CD14-positive monocyte (primary cell): Measurements from ENCODE around the gene B3GNT9. TPM values are rescaled to one million over a fixed set of nuclear protein-coding genes. Genes with fewer than 3 reads are reported as not detected.

Experiments used
- DNase-seq, 3 donors: peaks; one replicate each; pipeline ENCODE4 v3.0.0-alpha.2; 2011 to 2022
- H2AFZ ChIP-seq: 2 replicates; pipeline ENCODE4 v1.6.0; 2012; ENCODE audit warnings: mild to moderate bottlenecking, low read depth, low read length, inconsistent platforms; ENCODE audit not compliant: insufficient read depth, poor library complexity, severe bottlenecking
- H3K27ac ChIP-seq, 2 donors: 1 replicate in 1 of 2; 2 replicates in 1 of 2; pipeline ENCODE4 v1.5.1; 2012 to 2013; ENCODE audit warnings: low read length in 2 of 2, control low read depth in 1 of 2, inconsistent platforms in 1 of 2, low read depth in 1 of 2, mild to moderate bottlenecking in 1 of 2
- H3K27me3 ChIP-seq, 2 donors: one replicate each; pipeline versions ENCODE4 v1.6.0 to v1.6.1; 2011 to 2013; ENCODE audit warnings: low read length in 2 of 2; ENCODE audit not compliant: control insufficient read depth in 2 of 2, insufficient read depth in 2 of 2
- H3K36me3 ChIP-seq, 2 donors: replicated peaks in 1 of 2; 1 replicate in 1 of 2; 2 replicates in 1 of 2; pipeline versions ENCODE4 v1.5.1 to v1.6.1; 2012 to 2013; ENCODE audit warnings: low read length in 2 of 2, control low read depth in 1 of 2, inconsistent platforms in 1 of 2, mild to moderate bottlenecking in 1 of 2; ENCODE audit not compliant: insufficient read depth in 2 of 2, control insufficient read depth in 1 of 2
- H3K4me1 ChIP-seq, 2 donors: 1 replicate in 1 of 2; 2 replicates in 1 of 2; pipeline versions ENCODE4 v1.5.1 to v1.6.1; 2012 to 2013; ENCODE audit warnings: low read length in 2 of 2, control low read depth in 1 of 2, inconsistent platforms in 1 of 2, mild to moderate bottlenecking in 1 of 2, moderate library complexity in 1 of 2; ENCODE audit not compliant: insufficient read depth in 2 of 2, control insufficient read depth in 1 of 2
- H3K4me2 ChIP-seq: replicated peaks from 2 replicates; pipeline ENCODE3; 2012; ENCODE audit warnings: low read length, moderate library complexity, mild to moderate bottlenecking; ENCODE audit not compliant: poor library complexity, severe bottlenecking; ENCODE audit errors: extremely low read depth
- H3K4me3 ChIP-seq, 3 experiments: fragments of 200-600 bp in 1 of 3; sonication (generic) in 1 of 3; replicated peaks in 1 of 3; 1 replicate in 2 of 3; 2 replicates in 1 of 3; pipeline ENCODE4 v1.5.1; 2011 to 2013; ENCODE audit warnings: low read length in 3 of 3, mild to moderate bottlenecking in 3 of 3, control low read depth in 2 of 3, low read depth in 2 of 3, inconsistent platforms in 1 of 3, moderate library complexity in 1 of 3
- H3K79me2 ChIP-seq: 2 replicates; pipeline ENCODE4 v1.6.0; 2012; ENCODE audit warnings: mild to moderate bottlenecking, control low read depth, inconsistent platforms, low read length, moderate library complexity; ENCODE audit not compliant: insufficient read depth
- H3K9ac ChIP-seq: 2 replicates; pipeline ENCODE4 v1.6.0; 2017; ENCODE audit warnings: low read length, mild to moderate bottlenecking; ENCODE audit not compliant: insufficient read depth, poor library complexity, severe bottlenecking
- H3K9me3 ChIP-seq, 2 donors: replicated peaks in 1 of 2; 1 replicate in 1 of 2; 2 replicates in 1 of 2; pipeline versions ENCODE4 v1.5.1 to v1.6.1; 2012 to 2013; ENCODE audit warnings: low read length in 2 of 2, control low read depth in 1 of 2; ENCODE audit not compliant: control insufficient read depth in 1 of 2, insufficient read depth in 1 of 2
- H4K20me1 ChIP-seq: 2 replicates; pipeline ENCODE4 v1.6.0; 2012; ENCODE audit warnings: mild to moderate bottlenecking, low read length, control low read depth, moderate library complexity; ENCODE audit not compliant: insufficient read depth
- H3K27ac Mint-ChIP-seq, 7 donors: one replicate each; pipeline ENCODE4 v1.8.0; 2020; ENCODE audit warnings: mild to moderate bottlenecking in 7 of 7, mixed read lengths in 7 of 7, moderate library complexity in 6 of 7, inconsistent platforms in 2 of 7
- H3K27me3 Mint-ChIP-seq, 3 donors: one replicate each; pipeline ENCODE4 v1.8.0; 2021 to 2022; ENCODE audit warnings: low read depth in 3 of 3, mild to moderate bottlenecking in 3 of 3, mixed read lengths in 3 of 3, moderate library complexity in 3 of 3, inconsistent platforms in 1 of 3
- H3K36me3 Mint-ChIP-seq, 2 donors: one replicate each; pipeline ENCODE4 v1.8.0; 2020; ENCODE audit warnings: mixed read lengths in 2 of 2, inconsistent platforms in 1 of 2, mild to moderate bottlenecking in 1 of 2
- H3K4me1 Mint-ChIP-seq: one replicate; pipeline ENCODE4 v1.8.0; 2020; ENCODE audit warnings: mild to moderate bottlenecking, mixed read lengths
- H3K4me3 Mint-ChIP-seq, 2 donors: one replicate each; pipeline ENCODE4 v1.8.0; 2020; ENCODE audit warnings: mild to moderate bottlenecking in 2 of 2, mixed read lengths in 2 of 2, moderate library complexity in 1 of 2
- H3K9me3 Mint-ChIP-seq, 7 donors: one replicate each; pipeline ENCODE4 v1.8.0; 2020 to 2022; ENCODE audit warnings: mixed read lengths in 7 of 7, mild to moderate bottlenecking in 6 of 7, moderate library complexity in 6 of 7, inconsistent platforms in 2 of 7
- WGBS: methylation state at CpG from one replicate; pipeline ENCODE4 v1.1.5; 2013; ENCODE audit warnings: missing lambda C conversion rate; ENCODE audit not compliant: insufficient coverage; 5-methylcytosine and 5-hydroxymethylcytosine counted together
- intact Hi-C, 2 donors: fragments of 100-400 bp; cut with micrococcal nuclease; formaldehyde crosslinking; loops; one replicate each; pipeline versions ENCODE4 v1.15.0 to v1.15.1; 2023
- polyA plus RNA-seq, 3 donors: library from polyadenylated mRNA; depleted of rRNA in 1 of 3; unstranded in 2 of 3; stranded (reverse) in 1 of 3; fragments of 300-500 nt in 2 of 3; fragments of >200 nt in 1 of 3; fragmentation: Illumina TruSeq in 2 of 3; gene quantifications; 1 replicate in 2 of 3; 2 replicates in 1 of 3; pipeline ENCODE4 v1.2.3, GENCODE V29; 2012 to 2021
- TF ChIP-seq, protein P1 (sequence below): fragments of 200-600 bp; IDR thresholded peaks from one replicate; pipeline ENCODE4 v1.8.0; 2022; ENCODE audit warnings: antibody characterized with exemption, mild to moderate bottlenecking

The B3GNT9 gene
- polyA plus RNA-seq, 3 donors, result 0.10 to 0.67 (median 0.20) TPM

DNA sequence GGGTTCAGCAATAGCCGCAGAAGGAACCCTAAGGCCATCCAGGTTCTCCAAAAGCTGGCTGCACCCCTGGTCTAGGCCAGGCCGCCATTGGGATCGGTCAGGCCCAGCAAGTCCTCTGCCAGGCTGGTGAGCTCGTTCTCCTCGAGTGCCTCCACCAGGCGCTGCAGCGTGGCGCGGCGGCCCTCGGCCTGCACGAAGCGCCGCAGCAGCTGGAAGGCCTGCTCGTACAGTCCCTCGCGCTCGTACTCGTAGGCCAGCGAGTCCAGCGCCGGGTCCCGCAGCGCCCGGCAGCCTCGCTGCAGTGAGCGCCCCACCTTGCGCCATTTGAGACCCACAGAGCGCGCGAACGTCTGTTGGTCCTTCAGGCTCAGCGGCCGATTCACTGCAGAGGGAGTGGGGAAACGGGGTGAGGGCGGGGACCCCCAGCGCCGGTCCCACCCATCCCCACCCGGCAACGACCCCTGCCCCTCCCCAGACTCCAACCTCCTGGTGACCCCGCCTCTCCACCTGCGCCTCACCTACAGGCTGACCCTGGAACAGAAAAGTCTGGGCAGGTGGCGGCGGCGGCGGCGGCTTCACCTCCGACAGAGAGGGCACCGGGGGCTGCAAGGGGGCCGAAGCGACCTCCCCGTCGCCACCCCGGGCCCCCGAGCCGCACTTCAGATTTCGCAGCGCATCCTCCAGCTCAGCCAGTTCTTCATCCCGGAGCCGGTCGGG lies 3.9 kb upstream of the B3GNT9 start:
- H3K36me3 Mint-ChIP-seq, result peaks cover 6% of the 10 kb centered on the region in 2 donors
- Histone ChIP-seq H3K4me2 (peak overlapping the region; percentile 67), H4K20me1 (peaks cover 82% of the 10 kb centered on the region), H3K4me1 (peaks cover 31 to 45% of the 10 kb centered on the region in 2 donors), H3K27ac (no peak overlapping the region), H3K9ac (no peak overlapping the region), H3K27me3 (peaks cover 13 to 54% of the 10 kb centered on the region in 2 donors), H3K9me3 (peaks cover under 1 to 8% of the 10 kb centered on the region in 2 donors), H3K4me3 (no peak overlapping the region), H2AFZ (no peak overlapping the region), H3K79me2 (no peaks in the 10 kb centered on the region), H3K36me3 (no peaks in the 10 kb centered on the region)
- DNase-seq, result no peak
- intact Hi-C loops, result loop anchor here (2.0 to 5.0 kb wide), 3 partner anchors 137 to 197 kb away; no protein-coding TSS in a partner anchor
- WGBS, result 47% methylated on average over 48 of the region's 61 CpGs
- peaks cover 0 to 7% (median 1%) of the 10 kb centered on the region in 7 donors for H3K9me3 Mint-ChIP-seq
- H3K27me3 Mint-ChIP-seq, result peaks cover 53 to 71% (median 54%) of the 10 kb centered on the region in 3 donors
- H3K27ac Mint-ChIP-seq, result no peak overlapping the region
- peak overlapping the region; percentile 66 to 85 for H3K4me3 Mint-ChIP-seq
- TF ChIP-seq, protein P1, sequence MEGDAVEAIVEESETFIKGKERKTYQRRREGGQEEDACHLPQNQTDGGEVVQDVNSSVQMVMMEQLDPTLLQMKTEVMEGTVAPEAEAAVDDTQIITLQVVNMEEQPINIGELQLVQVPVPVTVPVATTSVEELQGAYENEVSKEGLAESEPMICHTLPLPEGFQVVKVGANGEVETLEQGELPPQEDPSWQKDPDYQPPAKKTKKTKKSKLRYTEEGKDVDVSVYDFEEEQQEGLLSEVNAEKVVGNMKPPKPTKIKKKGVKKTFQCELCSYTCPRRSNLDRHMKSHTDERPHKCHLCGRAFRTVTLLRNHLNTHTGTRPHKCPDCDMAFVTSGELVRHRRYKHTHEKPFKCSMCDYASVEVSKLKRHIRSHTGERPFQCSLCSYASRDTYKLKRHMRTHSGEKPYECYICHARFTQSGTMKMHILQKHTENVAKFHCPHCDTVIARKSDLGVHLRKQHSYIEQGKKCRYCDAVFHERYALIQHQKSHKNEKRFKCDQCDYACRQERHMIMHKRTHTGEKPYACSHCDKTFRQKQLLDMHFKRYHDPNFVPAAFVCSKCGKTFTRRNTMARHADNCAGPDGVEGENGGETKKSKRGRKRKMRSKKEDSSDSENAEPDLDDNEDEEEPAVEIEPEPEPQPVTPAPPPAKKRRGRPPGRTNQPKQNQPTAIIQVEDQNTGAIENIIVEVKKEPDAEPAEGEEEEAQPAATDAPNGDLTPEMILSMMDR, result no peak
- H3K4me1 Mint-ChIP-seq, result peaks cover 46% of the 10 kb centered on the region

DNA sequence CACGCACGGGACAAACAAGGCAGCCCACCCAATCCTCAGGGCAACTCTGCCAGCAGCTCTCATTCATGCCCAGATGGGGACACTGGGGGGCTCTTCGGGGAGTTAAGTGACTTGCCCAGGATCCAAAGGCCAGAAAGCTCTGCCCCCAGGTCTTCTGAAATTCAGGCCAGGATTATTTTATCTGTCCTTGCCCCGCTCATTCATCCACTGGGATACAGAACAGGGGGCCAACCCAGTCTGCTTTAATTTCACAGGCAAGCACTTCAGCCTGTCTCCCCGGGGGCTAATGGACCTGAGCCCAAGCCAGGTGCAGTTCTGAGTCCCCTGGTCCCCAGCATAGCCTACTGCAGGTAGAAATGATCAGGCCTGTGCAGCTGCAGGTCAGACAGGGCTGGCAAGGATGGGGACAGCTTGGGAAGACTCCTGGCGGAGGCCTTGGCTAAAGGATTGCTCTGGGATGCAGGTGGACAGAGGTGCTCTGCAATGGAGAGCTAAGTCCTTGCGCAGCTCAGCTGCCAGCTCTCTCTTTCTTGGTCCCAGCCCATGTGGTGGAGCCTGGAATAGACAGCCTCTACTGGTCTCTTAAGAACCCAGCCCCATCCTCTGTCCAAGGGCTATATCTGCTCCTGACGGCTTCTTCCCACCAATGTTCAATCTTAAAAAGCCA lies 766 bp upstream of the B3GNT9 start:
- Histone ChIP-seq H4K20me1 (peaks cover 86% of the 10 kb centered on the region), H3K27me3 (peaks cover 13 to 65% of the 10 kb centered on the region in 2 donors), H3K4me1 (peaks cover 15 to 30% of the 10 kb centered on the region in 2 donors), H3K9ac (no peak overlapping the region), H3K36me3 (peaks cover 24 to 27% of the 10 kb centered on the region in 2 donors), H2AFZ (no peak overlapping the region), H3K4me2 (peak overlapping the region; percentile 66), H3K27ac (no peak overlapping the region), H3K9me3 (peaks cover 9 to 18% of the 10 kb centered on the region in 2 donors), H3K79me2 (no peaks in the 10 kb centered on the region), H3K4me3 (no peak overlapping the region)
- Mint-ChIP-seq H3K27ac (no peak overlapping the region), H3K4me3 (peak overlapping the region in 1 of 2 donors; percentile 77), H3K36me3 (peaks cover 33 to 35% of the 10 kb centered on the region in 2 donors), H3K4me1 (peaks cover 24% of the 10 kb centered on the region), H3K9me3 (peaks cover 7 to 22% (median 12%) of the 10 kb centered on the region in 7 donors), H3K27me3 (peaks cover 52 to 77% (median 65%) of the 10 kb centered on the region in 3 donors)
- DNase-seq, result no peak
- intact Hi-C loops, result no loop called here
- WGBS, result 70% methylated on average over 7 of the region's 8 CpGs
- TF ChIP-seq, protein P1, result no peak
